GM10248 (cell line): ENCODE data around the gene CSNK1D.

Experiments used
- CTCF ChIA-PET: fragments of 300-600 bp; sonication (Branson Sonifier 250); formaldehyde crosslinking; extraction: SDS; loops from one replicate; lab custom pipeline; 2021; ENCODE audit warnings: antibody characterized with exemption; lab: Yijun Ruan, JAX
- POLR2A ChIA-PET: fragments of 350-650 bp; sonication (Branson Sonifier 250); formaldehyde crosslinking; extraction: SDS; loops from one replicate; lab custom pipeline; 2020; ENCODE audit warnings: antibody characterized with exemption; lab: Yijun Ruan, JAX
- DNase-seq: peaks from one replicate; pipeline ENCODE4 v3.0.0; 2012; ENCODE audit errors: extremely low spot score
- TF ChIP-seq, protein P1 (sequence below): IDR thresholded peaks from 2 replicates; pipeline ENCODE4 v1.5.1; 2012; ENCODE audit warnings: mild to moderate bottlenecking, low read depth; ENCODE audit errors: extremely low read depth, missing control alignments, control extremely low read depth

CSNK1D gene

DNA sequence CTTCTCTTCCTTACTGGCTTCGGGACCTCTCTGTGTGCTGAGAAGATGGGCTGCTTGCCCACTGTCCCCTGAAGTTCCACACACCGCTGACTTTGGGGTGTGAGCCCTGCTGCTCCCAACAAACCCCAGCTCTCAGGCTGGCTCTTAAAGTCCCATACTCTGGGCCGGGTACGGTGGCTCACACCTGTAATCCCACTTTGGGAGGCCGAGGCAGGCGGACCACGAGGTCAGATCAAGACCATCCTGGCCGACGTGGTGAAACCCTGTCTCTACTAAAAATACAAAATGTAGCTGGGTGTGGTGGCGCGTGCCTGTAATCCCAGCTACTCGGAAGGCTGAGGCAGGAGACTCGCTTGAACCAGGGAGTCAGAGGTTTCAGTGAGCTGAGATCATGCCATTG is 26.7 kb upstream of the CSNK1D start:
- CTCF ChIA-PET, result interaction anchor here (1.0 to 6.8 kb wide), 13 partner anchors 10 to 263 kb away, joined by 3 to 59 read pairs (median 4); partner anchors contain the start of genes CD7, CSNK1D and DCXR
- POLR2A ChIA-PET, result interaction anchor here (0.6 to 0.7 kb wide), 3 partner anchors 43 to 263 kb away, joined by 3 to 4 read pairs (median 3); partner anchors contain the start of gene DCXR
- DNase-seq, result no peak
- TF ChIP-seq, protein P1, sequence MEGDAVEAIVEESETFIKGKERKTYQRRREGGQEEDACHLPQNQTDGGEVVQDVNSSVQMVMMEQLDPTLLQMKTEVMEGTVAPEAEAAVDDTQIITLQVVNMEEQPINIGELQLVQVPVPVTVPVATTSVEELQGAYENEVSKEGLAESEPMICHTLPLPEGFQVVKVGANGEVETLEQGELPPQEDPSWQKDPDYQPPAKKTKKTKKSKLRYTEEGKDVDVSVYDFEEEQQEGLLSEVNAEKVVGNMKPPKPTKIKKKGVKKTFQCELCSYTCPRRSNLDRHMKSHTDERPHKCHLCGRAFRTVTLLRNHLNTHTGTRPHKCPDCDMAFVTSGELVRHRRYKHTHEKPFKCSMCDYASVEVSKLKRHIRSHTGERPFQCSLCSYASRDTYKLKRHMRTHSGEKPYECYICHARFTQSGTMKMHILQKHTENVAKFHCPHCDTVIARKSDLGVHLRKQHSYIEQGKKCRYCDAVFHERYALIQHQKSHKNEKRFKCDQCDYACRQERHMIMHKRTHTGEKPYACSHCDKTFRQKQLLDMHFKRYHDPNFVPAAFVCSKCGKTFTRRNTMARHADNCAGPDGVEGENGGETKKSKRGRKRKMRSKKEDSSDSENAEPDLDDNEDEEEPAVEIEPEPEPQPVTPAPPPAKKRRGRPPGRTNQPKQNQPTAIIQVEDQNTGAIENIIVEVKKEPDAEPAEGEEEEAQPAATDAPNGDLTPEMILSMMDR, result no peak

DNA sequence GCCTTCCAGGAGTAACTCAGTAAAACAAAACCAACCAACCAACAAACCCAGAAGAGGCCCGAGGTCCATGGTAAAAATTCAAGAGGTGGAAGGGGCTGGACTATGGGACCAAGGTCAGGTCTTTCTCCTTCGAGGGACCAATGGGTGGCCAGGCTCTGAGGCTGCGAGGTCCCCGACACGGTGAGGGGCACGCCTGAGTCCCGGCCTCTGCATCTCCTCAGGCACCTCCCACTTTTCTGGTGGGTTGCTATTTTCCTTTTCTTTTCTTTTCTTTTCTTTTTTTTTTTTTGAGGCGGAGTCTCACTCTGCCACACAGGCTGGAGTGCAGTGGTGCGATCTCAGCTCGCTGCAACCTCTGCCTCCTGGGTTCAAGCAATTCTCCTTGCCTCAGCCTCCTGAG is 26.0 kb upstream of the CSNK1D start:
- POLR2A ChIA-PET, result interaction anchor here (0.6 to 0.7 kb wide), 2 partner anchors 48 to 262 kb away, joined by 3 read pairs; partner anchors contain the start of gene DCXR
- DNase-seq, result no peak
- CTCF ChIA-PET, result interaction anchor here (1.0 to 6.8 kb wide), 9 partner anchors 9 to 262 kb away, joined by 3 to 59 read pairs (median 4); partner anchors contain the start of genes CSNK1D and DCXR
- TF ChIP-seq, protein P1, result no peak

DNA sequence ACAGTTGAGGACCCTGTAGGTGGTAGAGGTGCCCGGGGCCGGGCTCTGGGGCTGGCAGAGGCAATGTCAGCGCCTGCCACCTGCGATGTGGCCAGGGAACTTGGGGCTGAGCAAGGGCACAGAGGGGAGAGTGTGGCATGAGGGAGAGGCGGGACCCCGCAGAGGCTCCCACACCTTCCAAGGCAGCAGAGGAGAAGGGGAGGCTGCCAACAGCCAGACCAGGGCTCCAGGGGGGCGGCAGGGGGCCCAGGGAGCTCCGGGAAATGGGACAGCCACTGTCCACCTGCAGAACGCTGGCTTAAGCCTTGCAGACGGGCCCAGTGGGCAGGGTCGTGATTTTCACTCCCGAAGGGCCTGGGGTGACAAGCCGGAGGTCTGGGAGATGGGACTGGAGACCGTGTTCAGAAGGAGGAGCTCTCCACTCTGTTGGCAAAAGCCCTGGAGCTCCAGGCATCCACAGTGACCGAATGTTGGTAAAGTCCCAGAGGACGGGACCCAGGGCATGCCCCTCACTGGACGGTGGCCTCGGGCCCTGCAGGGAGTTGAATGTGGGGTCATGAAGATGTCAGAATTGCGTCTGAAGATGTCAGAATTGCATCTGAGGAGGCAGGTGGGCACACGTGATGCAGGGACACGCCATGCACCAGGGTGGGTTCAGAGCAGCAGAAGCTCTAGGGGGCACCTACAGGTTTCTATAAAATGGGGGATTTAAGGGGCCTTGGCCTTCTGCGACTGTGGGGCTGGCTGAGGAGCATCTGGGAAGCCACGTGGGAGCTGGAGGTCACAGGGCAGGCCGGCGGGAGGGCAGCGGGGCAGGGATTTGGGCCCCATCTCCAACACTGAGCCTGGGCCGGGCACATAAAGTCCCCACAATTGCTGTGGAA is 25.3 kb upstream of the CSNK1D start:
- ChIA-PET POLR2A (interaction anchor here (1.0 to 1.3 kb wide), 2 partner anchors 57 to 70 kb away, joined by 3 read pairs; partner anchors contain the start of gene SLC16A3), CTCF (interaction anchor here (0.7 to 6.8 kb wide), 10 partner anchors 8 to 158 kb away, joined by 3 to 59 read pairs (median 4); no protein-coding TSS in a partner anchor)
- TF ChIP-seq, protein P1, result no peak
- no peak for DNase-seq

DNA sequence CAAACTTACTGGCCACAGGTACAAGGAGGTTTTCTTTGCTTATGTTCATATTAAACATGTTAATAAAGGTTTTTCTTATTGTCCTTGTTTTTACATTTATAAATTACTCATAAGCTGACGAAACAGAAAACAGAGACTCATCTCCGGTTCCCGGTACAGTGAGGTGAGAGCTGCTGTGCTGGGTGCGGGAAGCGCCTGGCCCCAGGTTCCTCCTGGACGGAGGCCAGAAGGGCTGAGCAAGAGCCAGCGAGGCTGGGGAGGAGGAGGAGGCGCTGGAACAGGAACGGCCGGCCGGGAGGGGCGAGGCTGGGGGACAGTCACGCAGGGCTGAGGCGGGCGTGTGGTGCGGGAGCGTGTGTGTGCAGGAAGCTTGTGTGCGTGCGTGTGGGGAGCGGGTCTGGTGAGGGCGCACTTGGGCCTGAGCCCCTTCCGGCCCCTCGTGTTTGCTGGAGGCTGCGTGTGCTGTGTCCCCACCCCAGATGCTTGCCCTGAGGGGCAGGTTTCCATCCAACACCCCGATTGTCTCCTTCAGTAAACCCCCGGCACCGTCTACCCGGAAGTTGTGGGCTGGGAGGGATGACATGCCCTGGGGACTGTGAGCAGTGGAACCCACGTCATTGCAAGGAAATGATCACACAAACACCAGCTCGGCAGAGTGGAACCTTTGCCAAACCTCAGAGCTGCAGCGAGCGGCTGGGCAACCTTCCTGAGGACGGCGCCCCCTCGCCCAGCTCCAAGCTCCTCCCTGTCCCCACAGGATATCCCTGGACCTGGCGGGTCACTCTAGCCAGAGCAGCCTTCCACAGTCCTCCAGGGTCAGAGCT is 24.4 kb upstream of the CSNK1D start:
- POLR2A ChIA-PET, result interaction anchor here (1.0 to 1.3 kb wide), 3 partner anchors 56 to 69 kb away, joined by 3 to 5 read pairs (median 3); partner anchors contain the start of gene SLC16A3
- peak; percentile 88 for DNase-seq
- TF ChIP-seq, protein P1, result peak; percentile 4
- CTCF ChIA-PET, result interaction anchor here (0.7 to 6.8 kb wide), 9 partner anchors 8 to 159 kb away, joined by 3 to 59 read pairs (median 4); no protein-coding TSS in a partner anchor

DNA sequence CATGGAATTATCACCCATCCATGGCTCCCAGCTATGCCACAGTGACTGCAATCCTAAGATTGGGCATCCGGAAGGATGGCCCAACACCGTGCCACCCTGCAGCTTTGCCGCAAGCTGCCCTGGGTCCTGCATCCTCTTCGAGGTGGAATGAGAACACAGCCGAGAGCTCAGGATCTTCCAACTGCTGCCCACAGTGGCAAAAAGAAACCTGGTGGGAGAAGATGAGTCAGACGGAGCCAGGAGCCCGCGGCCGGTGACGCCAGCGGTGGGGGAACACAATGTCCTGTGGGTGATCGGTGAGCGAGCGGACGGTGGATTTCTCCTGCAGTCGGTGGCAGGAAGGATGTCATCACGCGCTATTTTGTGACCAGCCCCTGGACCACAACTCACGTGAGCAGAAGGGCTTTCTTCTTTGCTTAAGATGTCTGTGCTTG is 23.8 kb upstream of the CSNK1D start:
- POLR2A ChIA-PET, result interaction anchor here (0.7 to 1.0 kb wide), 2 partner anchors 59 to 367 kb away, joined by 5 to 6 read pairs; no protein-coding TSS in a partner anchor

More for the DNA sequence above, 23.8 kb upstream of the CSNK1D start:
- CTCF ChIA-PET, result interaction anchor here (1.1 to 6.8 kb wide), 7 partner anchors 9 to 152 kb away, joined by 3 to 59 read pairs (median 5); no protein-coding TSS in a partner anchor
- peak; percentile 75 for DNase-seq
- TF ChIP-seq, protein P1, result no peak
